Glutamatergic neuron (in vitro differentiated cells): Measurements from ENCODE around the gene SRCIN1. TPM values are rescaled to one million over a fixed set of nuclear protein-coding genes. Genes with fewer than 3 reads are reported as not detected.

Experiments
- DNase-seq: peaks from one replicate; pipeline ENCODE4 v3.0.0; 2022
- H3K27ac Mint-ChIP-seq: one replicate; pipeline ENCODE4 v1.8.0; 2020; ENCODE audit warnings: mild to moderate bottlenecking, mixed read lengths, inconsistent platforms; ENCODE audit not compliant: unreplicated experiment
- H3K27me3 Mint-ChIP-seq: one replicate; pipeline ENCODE4 v1.8.0; 2020; ENCODE audit warnings: mild to moderate bottlenecking, moderate library complexity, mixed read lengths, inconsistent platforms; ENCODE audit not compliant: unreplicated experiment
- H3K36me3 Mint-ChIP-seq: one replicate; pipeline ENCODE4 v1.8.0; 2020; ENCODE audit warnings: mild to moderate bottlenecking, mixed read lengths, inconsistent platforms; ENCODE audit not compliant: unreplicated experiment
- H3K4me1 Mint-ChIP-seq: one replicate; pipeline ENCODE4 v1.8.0; 2020; ENCODE audit warnings: mild to moderate bottlenecking, low read depth, mixed read lengths, inconsistent platforms; ENCODE audit not compliant: unreplicated experiment
- H3K4me3 Mint-ChIP-seq: one replicate; pipeline ENCODE4 v1.8.0; 2020; ENCODE audit warnings: mild to moderate bottlenecking, mixed read lengths, inconsistent platforms; ENCODE audit not compliant: unreplicated experiment
- H3K9me3 Mint-ChIP-seq: one replicate; pipeline ENCODE4 v1.8.0; 2020; ENCODE audit warnings: mild to moderate bottlenecking, moderate library complexity, mixed read lengths, inconsistent platforms; ENCODE audit not compliant: unreplicated experiment
- total RNA-seq: library from RNA; stranded (reverse); fragmentation: NEBNext Ultra II Directional; extraction: Animal tissue kit (Norgen Biotek cat#: 25700); gene quantifications from one replicate; pipeline ENCODE4 v1.2.1, GENCODE V29; 2021; ENCODE audit not compliant: unreplicated experiment
- TF ChIP-seq, protein P1 (sequence below): fragments of 200-600 bp; sonication (generic); IDR thresholded peaks from one replicate; pipeline ENCODE4 v1.5.0; 2021; ENCODE audit not compliant: partially characterized antibody, unreplicated experiment

The SRCIN1 gene
- total RNA-seq, 1 donor from 2014 or later = 20.8 TPM

GRCh38 chr17:38613981-38614779 is 8.4 kb upstream of the SRCIN1 start:
- DNase-seq = no peak
- H3K4me1 Mint-ChIP-seq = peaks cover 17% of the 10 kb centered on the region
- peak overlapping the region; percentile 17 for H3K4me3 Mint-ChIP-seq
- H3K9me3 Mint-ChIP-seq = peaks cover 15% of the 10 kb centered on the region
- H3K27ac Mint-ChIP-seq = no peak overlapping the region
- TF ChIP-seq, protein P1, sequence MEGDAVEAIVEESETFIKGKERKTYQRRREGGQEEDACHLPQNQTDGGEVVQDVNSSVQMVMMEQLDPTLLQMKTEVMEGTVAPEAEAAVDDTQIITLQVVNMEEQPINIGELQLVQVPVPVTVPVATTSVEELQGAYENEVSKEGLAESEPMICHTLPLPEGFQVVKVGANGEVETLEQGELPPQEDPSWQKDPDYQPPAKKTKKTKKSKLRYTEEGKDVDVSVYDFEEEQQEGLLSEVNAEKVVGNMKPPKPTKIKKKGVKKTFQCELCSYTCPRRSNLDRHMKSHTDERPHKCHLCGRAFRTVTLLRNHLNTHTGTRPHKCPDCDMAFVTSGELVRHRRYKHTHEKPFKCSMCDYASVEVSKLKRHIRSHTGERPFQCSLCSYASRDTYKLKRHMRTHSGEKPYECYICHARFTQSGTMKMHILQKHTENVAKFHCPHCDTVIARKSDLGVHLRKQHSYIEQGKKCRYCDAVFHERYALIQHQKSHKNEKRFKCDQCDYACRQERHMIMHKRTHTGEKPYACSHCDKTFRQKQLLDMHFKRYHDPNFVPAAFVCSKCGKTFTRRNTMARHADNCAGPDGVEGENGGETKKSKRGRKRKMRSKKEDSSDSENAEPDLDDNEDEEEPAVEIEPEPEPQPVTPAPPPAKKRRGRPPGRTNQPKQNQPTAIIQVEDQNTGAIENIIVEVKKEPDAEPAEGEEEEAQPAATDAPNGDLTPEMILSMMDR = no peak
- peaks cover 10% of the 10 kb centered on the region for H3K36me3 Mint-ChIP-seq
- peaks cover 6% of the 10 kb centered on the region for H3K27me3 Mint-ChIP-seq

- H3K27me3 Mint-ChIP-seq = peaks cover 6% of the 10 kb centered on the region
- TF ChIP-seq, protein P1 = no peak
- H3K9me3 Mint-ChIP-seq = peaks cover 14% of the 10 kb centered on the region
- H3K4me1 Mint-ChIP-seq = peaks cover 17% of the 10 kb centered on the region
- H3K36me3 Mint-ChIP-seq = peaks cover 10% of the 10 kb centered on the region
- H3K4me3 Mint-ChIP-seq = no peak overlapping the region
- H3K27ac Mint-ChIP-seq = no peak overlapping the region
- no peak for DNase-seq
Measured at GRCh38 chr17:38613525-38613980, 7.8 kb upstream of the SRCIN1 start.

DNA sequence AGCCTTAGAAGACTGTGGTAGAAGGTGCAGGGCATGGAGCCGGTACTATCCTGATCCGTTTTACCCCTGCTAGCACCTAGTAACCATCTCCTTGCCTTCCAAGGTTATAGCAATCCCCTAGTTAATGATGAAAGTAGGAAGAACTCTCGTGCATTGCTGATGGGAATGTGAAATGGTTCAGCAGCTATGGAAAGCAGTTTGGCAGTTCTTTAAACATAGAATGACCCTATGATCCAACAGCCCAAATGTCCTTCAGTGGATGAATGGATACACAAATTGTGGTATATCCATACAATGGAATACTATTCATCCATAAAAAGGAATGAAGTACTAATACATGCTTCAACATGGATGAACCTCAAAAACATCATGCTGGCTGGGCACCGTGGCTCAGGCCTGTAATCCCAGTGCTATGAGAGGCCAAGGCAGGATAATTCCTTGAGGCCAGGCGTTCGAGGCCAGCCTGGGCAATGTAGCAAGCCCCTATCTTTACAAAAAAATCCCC is 6.2 kb upstream of the SRCIN1 start:
- Mint-ChIP-seq H3K36me3 (peaks cover 10% of the 10 kb centered on the region), H3K4me1 (peaks cover 11% of the 10 kb centered on the region), H3K27ac (no peak overlapping the region), H3K4me3 (no peak overlapping the region), H3K9me3 (peaks cover 9% of the 10 kb centered on the region), H3K27me3 (peaks cover 12% of the 10 kb centered on the region)
- DNase-seq = no peak
- TF ChIP-seq, protein P1 = no peak

DNA sequence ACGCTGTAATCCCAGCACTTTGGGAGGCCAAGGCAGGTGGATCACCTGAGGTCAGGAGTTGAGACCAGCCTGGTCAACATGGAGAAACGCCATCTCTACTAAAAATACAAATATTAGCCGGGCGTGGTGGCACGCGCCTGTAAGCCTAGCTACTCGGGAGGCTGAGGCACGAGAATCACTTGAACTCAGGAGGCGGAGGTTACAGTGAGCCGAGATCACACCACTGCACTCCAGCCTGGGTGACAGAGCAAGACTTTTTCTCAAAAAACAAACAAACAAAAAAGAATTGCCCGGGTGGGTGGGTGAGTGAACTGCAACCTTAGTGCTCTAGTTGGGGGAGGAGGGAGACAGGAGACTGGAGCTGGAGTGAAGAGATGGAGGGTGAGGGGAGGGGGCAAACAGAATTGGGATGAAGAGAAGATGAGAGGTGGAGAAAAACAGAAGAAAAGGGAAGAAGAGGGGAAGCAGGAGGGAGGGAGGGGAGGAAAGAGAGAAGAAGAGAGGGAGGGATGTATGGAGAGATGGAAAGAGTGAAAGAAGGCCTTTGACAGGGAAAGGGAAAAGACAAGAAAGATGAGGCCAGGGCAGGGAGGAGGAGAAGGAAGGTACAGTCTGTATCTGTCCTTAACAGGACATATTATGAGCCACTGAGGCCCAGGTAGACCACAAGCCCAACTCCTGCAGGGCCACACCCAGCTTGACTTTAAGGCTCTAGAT is 5.5 kb upstream of the SRCIN1 start:
- Mint-ChIP-seq H3K36me3 (peaks cover 10% of the 10 kb centered on the region), H3K27me3 (peaks cover 13% of the 10 kb centered on the region), H3K4me3 (no peak overlapping the region), H3K9me3 (peaks cover 7% of the 10 kb centered on the region), H3K4me1 (peaks cover 7% of the 10 kb centered on the region), H3K27ac (no peak overlapping the region)
- DNase-seq = no peak
- TF ChIP-seq, protein P1 = no peak
